AG09309 (cell line): ENCODE results near the gene RHOJ.

ENCODE experiments used
- DNase-seq: peaks from one replicate; pipeline ENCODE4 v3.0.0-alpha.2; 2010; ENCODE audit warnings: low read depth
- H3K4me3 ChIP-seq: 2 replicates; pipeline ENCODE4 v1.5.1; 2011; ENCODE audit warnings: mild to moderate bottlenecking, low read depth, low read length, moderate library complexity; ENCODE audit not compliant: control insufficient read depth
- TF ChIP-seq, protein P1 (sequence below): IDR thresholded peaks from 2 replicates; pipeline ENCODE4 v1.5.1; 2011; ENCODE audit warnings: mild to moderate bottlenecking, low read depth, low read length, inconsistent platforms; ENCODE audit not compliant: insufficient read depth, control insufficient read depth; ENCODE audit errors: missing control alignments

RHOJ gene

DNA sequence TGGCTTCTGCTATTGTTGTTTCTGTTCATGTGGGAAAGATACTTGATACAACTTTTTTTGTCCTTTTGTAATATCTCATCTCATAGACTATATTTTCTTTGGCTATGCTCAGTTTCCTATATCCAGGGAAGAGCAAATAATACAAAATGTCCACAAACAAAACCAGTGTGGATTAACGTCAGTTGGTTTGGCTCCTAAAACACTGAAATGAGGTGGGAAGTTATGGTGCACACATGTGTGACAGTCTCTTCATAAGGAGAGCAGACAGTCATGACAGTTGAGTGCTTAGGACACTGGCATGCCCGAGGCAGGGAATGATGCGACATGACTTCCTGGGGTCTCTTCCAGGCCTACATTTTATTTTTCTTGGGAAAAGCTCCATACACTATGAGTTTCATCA is 27.5 kb downstream of the RHOJ start:
- TF ChIP-seq, protein P1, sequence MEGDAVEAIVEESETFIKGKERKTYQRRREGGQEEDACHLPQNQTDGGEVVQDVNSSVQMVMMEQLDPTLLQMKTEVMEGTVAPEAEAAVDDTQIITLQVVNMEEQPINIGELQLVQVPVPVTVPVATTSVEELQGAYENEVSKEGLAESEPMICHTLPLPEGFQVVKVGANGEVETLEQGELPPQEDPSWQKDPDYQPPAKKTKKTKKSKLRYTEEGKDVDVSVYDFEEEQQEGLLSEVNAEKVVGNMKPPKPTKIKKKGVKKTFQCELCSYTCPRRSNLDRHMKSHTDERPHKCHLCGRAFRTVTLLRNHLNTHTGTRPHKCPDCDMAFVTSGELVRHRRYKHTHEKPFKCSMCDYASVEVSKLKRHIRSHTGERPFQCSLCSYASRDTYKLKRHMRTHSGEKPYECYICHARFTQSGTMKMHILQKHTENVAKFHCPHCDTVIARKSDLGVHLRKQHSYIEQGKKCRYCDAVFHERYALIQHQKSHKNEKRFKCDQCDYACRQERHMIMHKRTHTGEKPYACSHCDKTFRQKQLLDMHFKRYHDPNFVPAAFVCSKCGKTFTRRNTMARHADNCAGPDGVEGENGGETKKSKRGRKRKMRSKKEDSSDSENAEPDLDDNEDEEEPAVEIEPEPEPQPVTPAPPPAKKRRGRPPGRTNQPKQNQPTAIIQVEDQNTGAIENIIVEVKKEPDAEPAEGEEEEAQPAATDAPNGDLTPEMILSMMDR = no peak
- DNase-seq = no peak
- no peak overlapping the region for H3K4me3 ChIP-seq

DNA sequence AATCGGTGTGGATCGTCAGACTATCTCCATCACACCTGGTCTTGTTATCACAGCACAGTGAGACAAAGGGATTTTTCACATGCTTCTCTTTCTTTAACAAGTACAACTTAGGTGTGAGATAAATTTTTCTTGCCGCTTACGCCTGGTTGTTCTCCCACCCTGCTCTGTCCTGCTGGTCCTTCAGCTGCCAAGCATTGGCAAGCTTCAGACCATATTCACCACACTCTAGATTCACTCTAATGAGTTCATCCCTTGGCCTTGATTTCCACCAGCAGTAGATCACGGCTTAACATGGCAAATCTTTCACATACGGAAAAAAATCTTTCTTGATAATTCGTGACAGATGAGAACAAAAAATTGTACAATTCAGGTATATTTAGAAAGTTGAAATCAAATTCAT is 33.5 kb downstream of the RHOJ start:
- no peak overlapping the region for H3K4me3 ChIP-seq
- DNase-seq = no peak
- TF ChIP-seq, protein P1 = no peak

DNA sequence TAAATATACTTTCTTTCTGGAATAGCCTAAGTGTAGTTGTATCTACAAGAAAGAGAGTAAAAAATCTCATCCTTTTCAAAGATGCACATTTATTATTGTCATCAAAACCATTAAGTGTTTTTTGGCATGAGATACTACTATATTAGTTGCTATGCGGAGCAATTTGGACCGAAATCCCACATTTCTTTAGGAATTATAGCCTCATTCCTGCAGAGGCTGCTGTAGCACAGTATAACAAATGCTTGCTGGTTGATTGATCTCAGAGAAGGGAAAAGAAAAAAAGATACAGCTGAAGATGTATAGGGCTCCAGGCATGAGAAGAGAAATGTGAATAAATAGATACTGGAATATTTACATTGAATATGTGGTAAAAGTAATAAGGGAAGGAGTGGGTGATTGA is 36.0 kb downstream of the RHOJ start:
- TF ChIP-seq, protein P1 = no peak
- no peak for DNase-seq
- H3K4me3 ChIP-seq = no peak overlapping the region

DNA sequence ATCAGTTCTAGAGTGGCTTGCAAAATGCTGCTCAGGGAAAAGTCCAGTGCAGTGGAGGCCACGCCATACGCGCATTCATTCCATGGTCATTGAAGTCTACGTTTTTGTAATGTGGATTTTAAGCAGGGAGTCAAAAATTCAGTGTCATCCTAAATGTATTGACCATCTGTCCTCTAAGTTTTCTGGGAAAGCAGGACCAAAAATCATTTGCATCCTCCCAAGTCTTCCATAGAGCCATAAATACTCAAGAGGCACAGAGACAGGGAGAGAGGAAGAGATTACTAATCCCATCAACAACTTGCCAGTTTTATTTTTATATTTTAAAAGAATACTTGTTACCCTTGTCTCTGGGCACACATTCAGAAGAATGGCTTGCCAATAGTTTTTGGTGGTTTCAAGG is 36.9 kb downstream of the RHOJ start:
- TF ChIP-seq, protein P1 = no peak
- no peak for DNase-seq
- no peak overlapping the region for H3K4me3 ChIP-seq

DNA sequence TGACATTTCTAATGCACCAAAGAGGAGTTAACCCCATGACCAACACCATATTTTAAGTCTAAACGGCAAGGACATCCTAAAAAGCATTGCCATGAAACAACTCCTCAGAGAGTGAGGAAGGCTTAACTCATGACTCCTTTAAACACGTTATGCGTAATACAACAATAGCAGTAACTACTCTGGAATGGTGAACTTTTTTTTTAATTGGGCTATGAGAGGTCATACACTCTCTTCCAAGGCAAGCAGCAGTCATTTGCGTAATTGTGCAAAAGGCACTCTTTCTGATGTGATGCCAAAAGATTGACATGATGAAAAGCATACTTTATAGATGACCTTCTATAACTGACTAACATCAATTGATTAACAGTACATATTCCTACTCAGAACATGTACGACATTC is 39.4 kb downstream of the RHOJ start:
- no peak for DNase-seq
- TF ChIP-seq, protein P1 = no peak
- H3K4me3 ChIP-seq = no peak overlapping the region

DNA sequence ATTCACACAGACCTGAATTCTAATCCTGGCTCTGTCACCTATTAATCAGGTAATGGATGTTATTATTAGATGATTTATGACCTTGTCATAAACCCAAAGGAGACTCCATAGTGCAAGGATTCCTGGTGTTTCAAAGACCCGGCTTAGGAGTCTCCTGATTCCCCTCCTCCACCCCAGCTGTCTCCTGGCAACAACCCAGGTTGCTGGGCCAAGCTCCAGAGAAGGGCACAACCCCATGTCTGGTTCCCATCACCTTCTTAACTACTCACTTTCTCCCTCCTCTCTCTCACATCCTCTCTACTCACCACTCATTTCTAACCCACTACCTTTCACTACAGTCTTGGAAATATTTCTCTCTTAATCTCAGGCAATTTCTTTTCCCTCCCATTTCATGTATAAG is 41.6 kb downstream of the RHOJ start:
- TF ChIP-seq, protein P1 = no peak
- no peak for DNase-seq
- no peak overlapping the region for H3K4me3 ChIP-seq

DNA sequence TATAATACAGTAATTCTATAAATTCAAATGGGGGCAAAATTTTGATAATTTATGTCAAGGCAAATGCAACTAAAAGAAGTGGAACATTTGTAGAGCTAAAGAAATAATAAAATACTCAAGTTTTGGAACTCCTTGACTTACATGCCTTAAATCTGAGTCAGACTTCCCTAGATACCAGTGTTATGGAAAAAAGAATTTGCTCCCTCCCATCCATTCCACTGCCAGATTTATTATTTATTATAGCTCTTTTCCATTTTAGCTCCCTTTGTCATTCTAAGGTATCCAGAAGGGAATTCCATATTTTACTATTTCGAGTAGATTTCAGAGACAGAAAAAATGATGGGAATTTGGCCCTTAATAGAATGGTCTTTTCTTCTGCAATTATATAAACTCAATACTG is 44.0 kb downstream of the RHOJ start:
- H3K4me3 ChIP-seq = no peak overlapping the region
- no peak for DNase-seq
- TF ChIP-seq, protein P1 = no peak
